ENCODE results near the gene ZNF529. TPM values are rescaled to one million over a fixed set of nuclear protein-coding genes. Genes with fewer than 3 reads are reported as not detected.
A peak's percentile ranks its signal among the peaks of the same experiment; 100 is the strongest.
"Not testable (repeated sequence)": the region's sequence is repeated elsewhere in the genome, so short reads cannot be mapped to it uniquely, and the experiment has no call there.

The ZNF529 gene
- total RNA-seq = 10 to 100 TPM; 11.1 to 14.6 TPM

GRCh38 chr19:36573020-36573894, at the start of gene ZNF529:
TSS of gene ZNF529 (minus strand) at chr19:36573292. CDS start at chr19:36572346, 946 bp downstream.
- Mint-ChIP-seq H3K4me3 (peak within 1 kb of the TSS; percentile 87), H3K27me3 (no peaks in the 10 kb centered on the region), H3K4me1 (peaks cover 33% of the 10 kb centered on the region), H3K9me3 (peaks cover 35% of the 10 kb centered on the region), H3K27ac (peak within 1 kb of the TSS; percentile 90), H3K36me3 (ENCODE audit: low read depth) (peaks cover 78% of the 10 kb centered on the region)
- POLR2A ChIA-PET = interaction anchor here (0.6 to 3.3 kb wide), 16 partner anchors 12 to 894 kb away, joined by 3 to 30 read pairs (median 4); partner anchors contain the start of genes ZFP14, ZNF260, ZNF345 and ZNF382
- DNase-seq = peak; percentile 90
- CTCF ChIA-PET = interaction anchor here (0.6 to 1.0 kb wide), 2 partner anchors 45 to 402 kb away, joined by 3 to 6 read pairs; partner anchors contain the start of gene ZNF260

- peak overlapping the region; percentile 88 for H3K27ac Mint-ChIP-seq
- peak overlapping the region; percentile 80 for H3K4me3 Mint-ChIP-seq
- peaks cover 22% of the 10 kb centered on the region for H3K4me1 Mint-ChIP-seq
- ChIA-PET CTCF (interaction anchor here (1.3 kb wide), 1 partner anchor 117 kb away, joined by 4 read pairs; the partner anchor contains the start of gene ZNF566), POLR2A (interaction anchor here (1.1 to 3.9 kb wide), 14 partner anchors 29 to 472 kb away, joined by 3 to 29 read pairs (median 8); partner anchors contain the start of genes ZFP14, ZNF146, ZNF260 and ZNF345)
- no peaks in the 10 kb centered on the region for H3K27me3 Mint-ChIP-seq
- peaks cover 32% of the 10 kb centered on the region for H3K9me3 Mint-ChIP-seq
- H3K36me3 Mint-ChIP-seq (ENCODE audit: low read depth) = peaks cover 66% of the 10 kb centered on the region
- DNase-seq = no peak
Measured at GRCh38 chr19:36605877-36606478, 32.9 kb upstream of the ZNF529 start.

GRCh38 chr19:36605101-36605876, 32.2 kb upstream of the ZNF529 start, which contains the start of gene ZNF382:
TSS of gene ZNF382 (plus strand) at chr19:36605313. CDS start at chr19:36609915, 4,602 bp downstream.
- Mint-ChIP-seq H3K27me3 (no peaks in the 10 kb centered on the region), H3K9me3 (peaks cover 32% of the 10 kb centered on the region), H3K36me3 (ENCODE audit: low read depth) (peaks cover 62% of the 10 kb centered on the region), H3K27ac (peak within 1 kb of the TSS; percentile 88), H3K4me1 (peaks cover 22% of the 10 kb centered on the region), H3K4me3 (peak within 1 kb of the TSS; percentile 80)
- ChIA-PET CTCF (interaction anchor here (0.8 to 1.3 kb wide), 3 partner anchors 76 to 245 kb away, joined by 3 to 4 read pairs (median 3); partner anchors contain the start of genes ZNF345 and ZNF566), POLR2A (interaction anchor here (0.6 to 3.9 kb wide), 21 partner anchors 22 to 946 kb away, joined by 3 to 29 read pairs (median 5); partner anchors contain the start of genes ZFP14, ZNF146, ZNF260 and ZNF345)
- peak; percentile 88 for DNase-seq

- CTCF ChIA-PET = interaction anchor here (0.8 to 1.3 kb wide), 3 partner anchors 76 to 246 kb away, joined by 3 to 4 read pairs (median 3); partner anchors contain the start of genes ZNF345 and ZNF566
Measured at GRCh38 chr19:36604656-36605100, 31.6 kb upstream of the ZNF529 start.

GRCh38 chr19:36602681-36603080, 29.6 kb upstream of the ZNF529 start:
- CTCF ChIA-PET = interaction anchor here (0.7 kb wide), 1 partner anchor 64 kb away, joined by 3 read pairs; no protein-coding TSS in a partner anchor

More at GRCh38 chr19:36604656-36605100, 31.6 kb upstream of the ZNF529 start:
- peaks cover 22% of the 10 kb centered on the region for H3K4me1 Mint-ChIP-seq
- peak overlapping the region; percentile 80 for H3K4me3 Mint-ChIP-seq
- peak; percentile 87 for DNase-seq
- peaks cover 29% of the 10 kb centered on the region for H3K9me3 Mint-ChIP-seq
- H3K27ac Mint-ChIP-seq = peak overlapping the region; percentile 88
- H3K36me3 Mint-ChIP-seq (ENCODE audit: low read depth) = peaks cover 56% of the 10 kb centered on the region
- no peaks in the 10 kb centered on the region for H3K27me3 Mint-ChIP-seq
- POLR2A ChIA-PET = interaction anchor here (0.6 to 3.9 kb wide), 21 partner anchors 22 to 947 kb away, joined by 3 to 29 read pairs (median 5); partner anchors contain the start of genes ZFP14, ZNF146, ZNF260 and ZNF345

GRCh38 chr19:36579255-36579654, 6.2 kb upstream of the ZNF529 start:
- CTCF ChIA-PET = no interaction called here
- Mint-ChIP-seq H3K27ac (no peak overlapping the region), H3K4me1 (peaks cover 9% of the 10 kb centered on the region), H3K4me3 (no peak overlapping the region), H3K36me3 (ENCODE audit: low read depth) (peaks cover 84% of the 10 kb centered on the region), H3K27me3 (no peaks in the 10 kb centered on the region), H3K9me3 (peaks cover 43% of the 10 kb centered on the region)
- POLR2A ChIA-PET = no interaction called here
- no peak for DNase-seq

More at GRCh38 chr19:36602681-36603080, 29.6 kb upstream of the ZNF529 start:
- peaks cover 40% of the 10 kb centered on the region for H3K36me3 Mint-ChIP-seq (ENCODE audit: low read depth)
- H3K27me3 Mint-ChIP-seq, H3K27ac Mint-ChIP-seq, H3K4me3 Mint-ChIP-seq, DNase-seq: not testable (repeated sequence)
- peaks cover 21% of the 10 kb centered on the region for H3K9me3 Mint-ChIP-seq
- POLR2A ChIA-PET = interaction anchor here (3.9 kb wide), 1 partner anchor 29 kb away, joined by 29 read pairs; the partner anchor contains the start of gene ZNF529
- peaks cover 22% of the 10 kb centered on the region for H3K4me1 Mint-ChIP-seq

GRCh38 chr19:36577271-36577996, 4.3 kb upstream of the ZNF529 start:
- ChIA-PET CTCF (no interaction called here), POLR2A (interaction anchor here (0.8 to 1.0 kb wide), 2 partner anchors 28 to 48 kb away, joined by 3 to 4 read pairs; partner anchors contain the start of gene ZNF382)
- Mint-ChIP-seq H3K4me3 (no peak overlapping the region), H3K27ac (no peak overlapping the region), H3K4me1 (peaks cover 25% of the 10 kb centered on the region), H3K36me3 (ENCODE audit: low read depth) (peaks cover 86% of the 10 kb centered on the region), H3K27me3 (no peaks in the 10 kb centered on the region), H3K9me3 (peaks cover 38% of the 10 kb centered on the region)
- no peak for DNase-seq

- Mint-ChIP-seq H3K4me1 (peaks cover 33% of the 10 kb centered on the region), H3K4me3 (peak overlapping the region; percentile 87), H3K36me3 (ENCODE audit: low read depth) (peaks cover 78% of the 10 kb centered on the region), H3K27ac (peak overlapping the region; percentile 90), H3K27me3 (no peaks in the 10 kb centered on the region), H3K9me3 (peaks cover 31% of the 10 kb centered on the region)
- ChIA-PET CTCF (no interaction called here), POLR2A (interaction anchor here (2.7 to 3.3 kb wide), 2 partner anchors 30 to 46 kb away, joined by 29 to 30 read pairs; partner anchors contain the start of genes ZNF260 and ZNF382)
- no peak for DNase-seq
Measured at GRCh38 chr19:36574741-36575140, 1.6 kb upstream of the ZNF529 start.

GRCh38 chr19:36573895-36574720, 1.0 kb upstream of the ZNF529 start:
- Mint-ChIP-seq H3K4me3 (peak overlapping the region; percentile 87), H3K9me3 (peaks cover 29% of the 10 kb centered on the region), H3K27me3 (no peaks in the 10 kb centered on the region), H3K4me1 (peaks cover 33% of the 10 kb centered on the region), H3K27ac (peak overlapping the region; percentile 90), H3K36me3 (ENCODE audit: low read depth) (peaks cover 78% of the 10 kb centered on the region)
- DNase-seq = no peak
- POLR2A ChIA-PET = interaction anchor here (0.7 to 3.3 kb wide), 10 partner anchors 12 to 643 kb away, joined by 3 to 30 read pairs (median 4); partner anchors contain the start of genes ZNF260, ZNF345, ZNF382 and ZNF383
- CTCF ChIA-PET = no interaction called here

GRCh38 chr19:36572593-36573019, 486 bp downstream of the ZNF529 start:
- H3K4me3 Mint-ChIP-seq = peak overlapping the region; percentile 87
- peaks cover 41% of the 10 kb centered on the region for H3K9me3 Mint-ChIP-seq
- peaks cover 81% of the 10 kb centered on the region for H3K36me3 Mint-ChIP-seq (ENCODE audit: low read depth)
- ChIA-PET POLR2A (interaction anchor here (0.6 to 3.3 kb wide), 13 partner anchors 25 to 895 kb away, joined by 3 to 30 read pairs (median 5); partner anchors contain the start of genes ZFP14, ZNF260, ZNF345 and ZNF382), CTCF (interaction anchor here (1.0 kb wide), 1 partner anchor 44 kb away, joined by 6 read pairs; the partner anchor contains the start of gene ZNF260)
- no peak for DNase-seq
- H3K27me3 Mint-ChIP-seq = no peaks in the 10 kb centered on the region
- H3K27ac Mint-ChIP-seq = peak overlapping the region; percentile 90
- H3K4me1 Mint-ChIP-seq = peaks cover 33% of the 10 kb centered on the region
